GF-D8 (cell line): ENCODE results near the gene CETP.
"Not testable (repeated sequence)": the region's sequence is repeated elsewhere in the genome, so short reads cannot be mapped to it uniquely, and the experiment has no call there.

Experiments used
- DNase-seq: peaks from one replicate; lab custom pipeline; 2025; lab: John Stamatoyannopoulos, UW

Gene CETP

GRCh38 chr16:56982695-56983094 is 20.9 kb downstream of the CETP start:
- DNase-seq = no peak

DNA sequence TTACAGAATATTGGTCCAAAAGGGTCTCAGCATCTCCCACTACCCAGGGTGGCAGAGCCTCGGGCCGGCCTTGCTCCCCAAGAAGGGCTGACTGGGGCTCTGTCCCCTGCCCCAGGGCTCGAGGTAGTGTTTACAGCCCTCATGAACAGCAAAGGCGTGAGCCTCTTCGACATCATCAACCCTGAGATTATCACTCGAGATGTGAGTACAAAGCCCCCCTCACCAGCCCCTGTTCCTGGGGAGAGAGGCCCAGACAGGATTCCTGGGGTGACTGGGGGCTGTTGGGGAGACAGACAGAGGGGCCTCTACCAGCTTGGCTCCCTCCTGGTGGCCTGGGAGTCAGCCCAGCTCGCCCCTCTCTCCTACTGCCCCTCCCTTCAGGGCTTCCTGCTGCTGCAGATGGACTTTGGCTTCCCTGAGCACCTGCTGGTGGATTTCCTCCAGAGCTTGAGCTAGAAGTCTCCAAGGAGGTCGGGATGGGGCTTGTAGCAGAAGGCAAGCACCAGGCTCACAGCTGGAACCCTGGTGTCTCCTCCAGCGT is 21.5 kb downstream of the CETP start:
- DNase-seq = no peak

DNA sequence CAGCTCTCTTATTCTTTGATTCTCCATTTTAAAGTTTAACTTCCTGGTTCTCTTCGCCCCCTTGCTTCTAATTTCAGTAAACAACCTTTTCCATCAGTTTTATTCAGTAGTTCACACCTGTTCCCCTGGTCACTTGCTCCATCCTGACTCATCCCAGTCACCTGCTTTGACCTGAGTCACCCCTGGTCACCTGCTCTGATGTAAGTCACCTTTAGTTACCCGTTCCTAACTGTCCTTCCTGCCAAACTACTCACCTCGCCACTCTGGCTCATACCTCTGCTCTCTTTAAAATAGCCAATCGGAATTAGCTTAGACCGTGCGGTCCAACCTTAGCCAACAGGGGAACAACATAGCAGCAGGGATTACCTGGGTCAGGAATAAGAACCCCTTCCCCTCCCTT is 22.9 kb downstream of the CETP start:
- DNase-seq = no peak

GRCh38 chr16:56985288-56985961 is 23.7 kb downstream of the CETP start:
- no peak for DNase-seq

GRCh38 chr16:56985962-56986360 is 24.2 kb downstream of the CETP start:
- no peak for DNase-seq

DNA sequence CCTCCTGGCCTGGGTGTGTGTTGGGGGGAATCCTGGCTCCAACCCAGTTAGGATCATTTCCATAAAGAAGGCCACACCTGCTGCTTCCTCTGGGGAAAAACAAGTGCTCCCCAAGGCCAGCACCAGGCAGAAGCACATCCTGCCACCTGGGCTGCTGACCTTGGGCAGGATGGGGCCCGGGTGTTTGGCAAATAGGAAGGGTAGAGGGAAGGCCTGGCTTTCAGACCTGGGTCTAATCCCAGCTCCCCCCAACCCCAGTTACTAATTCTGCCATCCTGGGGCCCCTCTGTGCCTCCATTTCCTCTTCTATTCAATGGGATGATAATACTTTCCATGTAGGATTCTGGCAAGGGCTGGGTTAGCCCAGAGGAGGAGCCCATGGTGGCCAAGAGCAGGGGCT is 24.6 kb downstream of the CETP start:
- DNase-seq = no peak

GRCh38 chr16:56986908-56987307 is 25.2 kb downstream of the CETP start:
- DNase-seq = not testable (repeated sequence)

- no peak for DNase-seq
Measured at GRCh38 chr16:56987692-56988091, 25.9 kb downstream of the CETP start.

- no peak for DNase-seq
Measured at GRCh38 chr16:56988161-56988947, 26.6 kb downstream of the CETP start.

DNA sequence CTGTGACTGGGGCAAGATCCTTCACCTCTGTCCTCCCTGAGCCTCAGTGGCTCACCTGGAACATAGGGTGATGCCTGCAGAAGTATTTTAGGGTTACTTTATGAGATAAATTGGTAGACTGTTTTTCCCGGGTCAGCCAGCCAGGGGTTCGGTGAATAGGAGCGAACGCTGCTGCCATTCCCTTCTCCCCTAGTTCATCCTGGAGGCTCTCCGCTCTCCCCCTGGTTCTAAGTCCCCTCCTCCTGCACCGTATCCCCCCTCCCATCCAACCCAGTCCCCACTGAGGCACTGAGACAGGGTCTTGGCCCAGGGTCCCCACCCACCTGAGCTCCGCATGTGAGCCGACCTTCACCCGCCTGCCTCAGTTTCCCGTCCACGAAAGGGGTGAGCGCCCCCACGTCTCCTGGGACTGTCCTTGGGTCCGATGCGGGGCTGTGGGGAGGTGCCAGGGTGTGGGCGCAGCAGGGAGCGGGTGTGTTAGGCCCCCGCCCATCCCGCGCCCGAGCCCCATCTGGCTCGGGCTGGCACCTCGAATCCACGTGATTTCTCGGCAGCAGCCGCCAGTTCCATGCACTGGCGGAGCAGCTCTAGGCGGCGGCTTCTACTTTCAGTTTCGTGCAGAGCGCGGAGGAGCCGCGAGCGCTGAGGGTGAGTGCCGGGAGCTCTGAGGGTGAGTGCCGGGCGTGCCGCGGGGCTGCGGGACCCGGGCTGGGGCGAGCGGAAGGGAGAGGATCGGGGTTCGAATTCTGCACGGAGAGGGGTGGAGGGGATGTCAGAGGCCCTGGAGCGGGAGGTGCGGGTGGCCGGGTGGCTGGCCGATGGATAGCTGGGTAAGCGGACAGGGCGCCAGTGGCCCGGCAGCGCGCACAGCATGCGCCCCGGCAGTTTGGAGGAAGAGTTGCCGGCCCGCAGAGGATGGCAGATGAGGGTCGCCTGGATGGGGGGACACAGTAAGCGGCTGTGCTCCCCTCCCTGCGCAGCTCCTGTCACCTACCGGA is 27.5 kb downstream of the CETP start, which contains the start of gene NLRC5:
Gene NLRC5, plus strand, starts transcription at position 610 of the 998 bp plus-strand sequence. CDS start 31,156 bp downstream, outside the sequence.
- peak; percentile 59 for DNase-seq

GRCh38 chr16:56989988-56990387 is 28.2 kb downstream of the CETP start:
- DNase-seq = no peak

DNA sequence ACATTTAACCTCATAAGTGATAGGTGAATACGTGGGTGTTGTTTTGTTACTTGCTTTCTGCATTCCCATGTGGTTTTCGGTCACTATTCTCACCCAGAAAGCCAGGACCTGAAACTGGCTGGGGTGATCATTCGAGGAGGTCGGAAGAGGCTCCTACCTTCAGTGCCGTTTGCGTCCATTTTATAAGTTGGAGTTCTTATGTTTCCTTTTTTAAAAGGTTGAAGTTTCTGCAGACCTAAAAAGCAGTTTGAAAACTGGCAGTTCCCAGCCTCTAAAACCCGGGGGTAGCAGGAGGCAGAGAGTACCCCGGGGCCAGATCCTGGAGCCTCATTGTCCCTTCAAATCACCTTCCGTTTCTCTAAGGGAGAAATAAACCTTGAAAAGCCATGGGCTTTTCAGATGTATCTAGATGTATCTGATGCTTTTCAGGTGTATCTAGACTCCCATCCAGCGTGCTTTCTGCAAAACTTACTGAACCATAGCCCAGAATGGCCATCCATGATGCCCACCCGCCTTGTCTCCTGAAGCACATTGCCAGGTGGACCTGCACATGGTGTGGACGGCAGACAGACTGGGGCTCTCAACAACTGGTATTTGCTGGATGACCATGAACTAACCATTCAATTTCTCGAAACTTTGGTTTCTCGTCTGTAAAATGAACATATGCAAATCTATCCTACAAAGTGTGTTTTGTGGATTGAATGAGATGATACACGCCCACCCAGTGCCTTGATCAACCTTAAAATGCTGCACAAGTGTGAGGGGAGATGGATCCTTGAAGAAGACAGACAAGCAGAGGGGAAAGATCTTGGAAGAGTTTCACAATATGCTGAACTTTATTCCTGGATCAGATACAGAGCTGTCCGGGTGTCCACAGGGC is 28.9 kb downstream of the CETP start:
- DNase-seq = no peak

GRCh38 chr16:56992431-56992830 is 30.7 kb downstream of the CETP start:
- not testable (repeated sequence) for DNase-seq

GRCh38 chr16:56993204-56993603 is 31.5 kb downstream of the CETP start:
- DNase-seq = no peak

GRCh38 chr16:56994311-56994710 is 32.6 kb downstream of the CETP start:
- no peak for DNase-seq

DNA sequence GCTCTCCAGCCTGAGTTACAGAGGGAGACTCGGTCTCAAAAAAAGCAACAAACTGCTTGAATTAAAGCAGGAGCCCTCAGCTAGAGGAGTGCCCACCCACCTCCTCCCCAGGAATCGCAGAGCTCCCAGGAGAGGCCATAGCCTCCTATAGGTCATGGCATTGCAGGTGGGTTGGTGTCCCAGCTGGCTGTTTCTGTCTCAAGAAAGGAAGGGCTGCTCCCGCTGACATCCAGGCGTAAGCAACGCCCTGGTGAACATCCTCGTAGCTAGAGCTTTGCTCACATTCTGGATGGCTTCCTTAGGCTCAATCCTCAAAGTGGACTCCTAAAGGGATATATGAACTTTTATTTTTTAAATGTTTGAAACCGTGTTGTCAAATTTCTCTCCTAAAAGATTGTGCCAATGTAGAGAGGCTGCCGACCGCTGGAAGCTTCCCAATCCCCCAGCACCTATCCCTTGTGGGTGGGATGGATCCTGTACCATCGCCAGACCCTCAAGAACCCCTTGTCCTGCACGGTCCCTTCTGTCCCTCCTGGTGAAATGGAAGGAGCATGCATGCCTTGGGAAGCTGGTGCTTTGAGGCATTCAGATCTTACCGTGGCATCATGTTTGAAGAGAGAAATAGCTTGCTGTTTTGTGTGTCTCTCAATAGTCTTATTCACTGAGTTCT is 33.5 kb downstream of the CETP start:
- DNase-seq = no peak

- no peak for DNase-seq
Measured at GRCh38 chr16:56997264-56997663, 35.5 kb downstream of the CETP start.

GRCh38 chr16:56997931-56998330 is 36.2 kb downstream of the CETP start:
- DNase-seq = no peak

DNA sequence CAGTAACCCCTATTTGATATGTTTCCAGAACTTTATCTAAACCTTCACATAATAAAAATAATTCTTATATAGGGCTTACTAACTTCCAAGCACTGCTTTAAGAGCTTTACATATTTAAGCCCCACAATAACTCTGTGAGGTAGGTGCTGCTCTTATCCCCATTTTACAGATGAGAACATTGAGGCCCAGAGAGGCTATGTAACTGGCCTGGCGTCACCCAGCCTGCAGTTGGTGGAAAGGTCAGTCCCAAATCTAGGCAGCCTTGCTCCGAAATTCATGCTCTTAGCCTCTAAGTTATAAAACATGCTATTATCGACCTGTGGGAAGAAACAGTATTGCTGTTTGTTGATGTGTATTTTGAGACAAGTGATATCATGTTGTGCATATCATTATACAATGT is 36.6 kb downstream of the CETP start:
- no peak for DNase-seq

GRCh38 chr16:56998861-56999260 is 37.1 kb downstream of the CETP start:
- DNase-seq = no peak
